ENCODE measurements around the gene NDST3. TPM values are rescaled to one million over a fixed set of nuclear protein-coding genes. Genes with fewer than 3 reads are reported as not detected.

NDST3 gene
- total RNA-seq, 1 donor from 2014 or later, result 5.7 TPM

DNA sequence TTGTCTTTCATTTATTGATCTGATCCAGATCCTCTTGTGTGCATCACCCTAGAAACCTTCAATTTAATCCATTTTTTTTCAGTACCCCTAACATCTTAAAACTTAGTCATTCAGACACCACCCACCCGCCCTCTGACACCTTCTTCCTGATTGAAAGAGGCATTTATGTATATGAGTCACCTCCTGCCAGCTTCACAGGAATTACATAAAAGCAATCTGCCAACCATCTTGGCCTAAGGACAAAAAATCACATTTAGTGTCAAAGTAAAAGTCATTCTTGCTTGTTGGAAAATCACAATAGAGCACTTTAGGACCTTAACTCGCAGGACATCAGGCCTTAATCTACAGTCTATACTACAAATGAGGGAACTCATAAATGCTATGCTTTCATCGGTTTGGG is 52.1 kb downstream of the NDST3 start:
- H3K27ac Mint-ChIP-seq (ENCODE audit: unreplicated experiment), result peak overlapping the region; percentile 85
- no peak for DNase-seq (ENCODE audit: low read depth, low spot score)

DNA sequence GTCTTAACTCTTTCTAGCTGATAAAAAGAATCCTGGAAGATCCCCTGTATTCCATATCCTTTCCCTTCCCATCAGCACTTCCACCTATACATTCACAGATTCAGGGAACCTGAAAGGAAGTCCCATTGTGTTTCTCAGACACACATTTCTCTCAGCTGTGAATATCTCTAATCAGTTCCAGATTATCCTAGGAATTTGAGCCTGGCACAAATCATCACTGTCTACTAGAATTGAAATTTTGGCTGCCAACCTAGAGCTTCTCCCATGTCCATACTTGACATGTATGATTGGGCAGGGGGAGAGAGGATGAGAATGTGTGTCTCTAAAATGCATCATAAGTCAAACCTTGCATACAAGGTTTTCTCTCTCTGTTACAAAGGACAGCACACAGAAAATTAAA is 53.1 kb downstream of the NDST3 start:
- DNase-seq (ENCODE audit: low read depth, low spot score), result no peak
- H3K27ac Mint-ChIP-seq (ENCODE audit: unreplicated experiment), result no peak overlapping the region

More for the DNA sequence above, 52.1 kb downstream of the NDST3 start:
- TF ChIP-seq, protein P1, sequence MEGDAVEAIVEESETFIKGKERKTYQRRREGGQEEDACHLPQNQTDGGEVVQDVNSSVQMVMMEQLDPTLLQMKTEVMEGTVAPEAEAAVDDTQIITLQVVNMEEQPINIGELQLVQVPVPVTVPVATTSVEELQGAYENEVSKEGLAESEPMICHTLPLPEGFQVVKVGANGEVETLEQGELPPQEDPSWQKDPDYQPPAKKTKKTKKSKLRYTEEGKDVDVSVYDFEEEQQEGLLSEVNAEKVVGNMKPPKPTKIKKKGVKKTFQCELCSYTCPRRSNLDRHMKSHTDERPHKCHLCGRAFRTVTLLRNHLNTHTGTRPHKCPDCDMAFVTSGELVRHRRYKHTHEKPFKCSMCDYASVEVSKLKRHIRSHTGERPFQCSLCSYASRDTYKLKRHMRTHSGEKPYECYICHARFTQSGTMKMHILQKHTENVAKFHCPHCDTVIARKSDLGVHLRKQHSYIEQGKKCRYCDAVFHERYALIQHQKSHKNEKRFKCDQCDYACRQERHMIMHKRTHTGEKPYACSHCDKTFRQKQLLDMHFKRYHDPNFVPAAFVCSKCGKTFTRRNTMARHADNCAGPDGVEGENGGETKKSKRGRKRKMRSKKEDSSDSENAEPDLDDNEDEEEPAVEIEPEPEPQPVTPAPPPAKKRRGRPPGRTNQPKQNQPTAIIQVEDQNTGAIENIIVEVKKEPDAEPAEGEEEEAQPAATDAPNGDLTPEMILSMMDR (conservative IDR thresholded peaks at IDR 0.05), result no peak
- no peaks in the 10 kb centered on the region for H3K27me3 Mint-ChIP-seq (ENCODE audit: low read depth)
- H3K36me3 Mint-ChIP-seq (ENCODE audit: low read depth), result peaks cover 8% of the 10 kb centered on the region
- peak overlapping the region; percentile 34 for H3K4me3 Mint-ChIP-seq
- peaks cover 6% of the 10 kb centered on the region for H3K9me3 Mint-ChIP-seq
- H3K4me1 Mint-ChIP-seq, result peaks cover 33% of the 10 kb centered on the region

DNA sequence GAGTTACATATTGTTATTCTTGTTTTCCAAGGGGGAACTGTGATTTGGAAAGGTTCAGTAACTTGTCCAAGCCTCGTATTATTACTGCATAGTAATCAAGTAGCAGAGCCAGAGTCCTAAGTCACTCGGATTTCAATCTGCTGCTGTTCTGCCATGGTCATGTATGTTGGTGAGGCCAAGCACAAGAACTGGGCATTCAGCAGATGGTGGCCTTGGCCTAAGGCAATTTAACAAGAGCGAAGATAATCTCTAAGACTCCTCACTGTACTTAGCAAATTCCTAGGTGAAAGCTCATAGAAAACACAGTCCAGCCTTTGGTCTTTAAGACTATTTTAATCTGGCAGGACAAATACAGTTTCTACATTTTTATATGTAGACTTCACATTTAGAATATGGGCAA is 64.8 kb downstream of the NDST3 start:
- Mint-ChIP-seq H3K4me1 (peaks cover 6% of the 10 kb centered on the region), H3K27me3 (ENCODE audit: low read depth) (no peaks in the 10 kb centered on the region), H3K36me3 (ENCODE audit: low read depth) (no peaks in the 10 kb centered on the region), H3K4me3 (no peak overlapping the region), H3K9me3 (peaks cover 2% of the 10 kb centered on the region), H3K27ac (ENCODE audit: unreplicated experiment) (no peak overlapping the region)
- TF ChIP-seq, protein P1 (conservative IDR thresholded peaks at IDR 0.05), result no peak
- no peak for DNase-seq (ENCODE audit: low read depth, low spot score)

More for the DNA sequence above, 53.1 kb downstream of the NDST3 start:
- no peak overlapping the region for H3K4me3 Mint-ChIP-seq
- H3K27me3 Mint-ChIP-seq (ENCODE audit: low read depth), result no peaks in the 10 kb centered on the region
- H3K36me3 Mint-ChIP-seq (ENCODE audit: low read depth), result peaks cover 8% of the 10 kb centered on the region
- H3K4me1 Mint-ChIP-seq, result peaks cover 27% of the 10 kb centered on the region
- TF ChIP-seq, protein P1 (conservative IDR thresholded peaks at IDR 0.05), result no peak
- peaks cover 6% of the 10 kb centered on the region for H3K9me3 Mint-ChIP-seq

DNA sequence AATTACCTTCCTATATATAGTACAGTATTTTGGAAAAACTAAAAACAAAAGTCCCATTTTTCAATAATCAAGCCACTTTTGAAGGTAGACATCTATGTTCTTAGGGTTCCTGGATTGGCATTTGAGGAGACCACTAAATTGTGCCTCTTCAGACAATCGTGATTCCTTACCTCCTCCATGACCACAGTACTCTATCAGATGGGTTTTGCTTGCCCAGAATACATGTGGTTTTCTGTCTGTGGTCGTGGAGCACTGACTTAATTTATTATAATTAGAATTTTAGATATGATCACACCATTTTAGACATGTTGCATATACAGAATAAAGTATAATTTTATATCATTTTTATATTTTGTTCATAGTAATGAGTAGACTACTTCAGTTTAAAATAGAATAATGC is 67.9 kb downstream of the NDST3 start:
- DNase-seq (ENCODE audit: low read depth, low spot score), result no peak

DNA sequence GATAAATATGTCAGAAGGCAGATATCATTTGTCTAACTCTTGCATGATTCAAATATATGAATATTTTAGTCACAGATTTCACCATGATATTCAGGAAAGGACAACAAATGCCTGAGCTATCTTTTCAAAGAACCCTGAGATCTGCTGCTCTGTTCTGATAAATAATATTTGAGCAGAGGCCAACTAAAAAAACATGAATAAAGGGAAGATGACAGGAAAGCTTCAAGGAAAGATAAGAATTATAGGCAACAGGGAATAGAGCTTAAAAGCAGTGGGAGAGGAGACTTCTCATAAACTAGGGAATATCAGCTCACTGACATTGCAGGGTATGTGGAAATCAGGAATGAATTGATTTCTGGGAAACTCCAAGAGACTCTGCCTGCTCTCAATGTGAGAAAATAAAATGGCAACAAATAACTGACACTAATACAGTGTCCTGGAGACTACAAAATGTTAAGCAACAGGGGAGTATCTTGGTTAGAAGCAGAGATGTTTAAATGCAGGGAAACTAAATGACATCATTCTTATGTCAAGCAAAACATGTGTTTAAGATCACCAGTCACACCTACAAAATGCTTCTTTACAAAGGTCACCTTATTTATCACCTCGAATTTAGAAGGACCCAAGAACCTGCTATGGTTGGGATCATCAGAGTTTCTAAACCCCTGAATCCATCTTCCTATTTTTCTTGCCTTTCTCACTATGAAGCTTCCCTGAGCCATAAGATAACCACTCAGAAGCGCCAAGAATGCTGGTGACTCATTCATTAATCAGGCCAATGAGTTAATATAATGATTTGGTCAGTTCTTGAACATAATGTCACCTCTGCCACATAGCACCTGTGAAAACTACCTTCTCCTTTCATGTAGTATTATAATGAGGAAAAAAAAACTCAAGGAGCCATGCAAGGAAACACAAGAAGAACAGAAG is 78.1 kb downstream of the NDST3 start:
- H3K4me3 Mint-ChIP-seq, result no peak overlapping the region
- no peak overlapping the region for H3K27ac Mint-ChIP-seq (ENCODE audit: unreplicated experiment)
- DNase-seq (ENCODE audit: low read depth, low spot score), result no peak
- H3K4me1 Mint-ChIP-seq, result no peaks in the 10 kb centered on the region
- peaks cover 6% of the 10 kb centered on the region for H3K36me3 Mint-ChIP-seq (ENCODE audit: low read depth)
- TF ChIP-seq, protein P1 (conservative IDR thresholded peaks at IDR 0.05), result no peak
- H3K27me3 Mint-ChIP-seq (ENCODE audit: low read depth), result no peaks in the 10 kb centered on the region
- H3K9me3 Mint-ChIP-seq, result peaks cover 3% of the 10 kb centered on the region

More for the DNA sequence above, 67.9 kb downstream of the NDST3 start:
- peaks cover 6% of the 10 kb centered on the region for H3K4me1 Mint-ChIP-seq
- no peaks in the 10 kb centered on the region for H3K36me3 Mint-ChIP-seq (ENCODE audit: low read depth)
- H3K9me3 Mint-ChIP-seq, result no peaks in the 10 kb centered on the region
- H3K27me3 Mint-ChIP-seq (ENCODE audit: low read depth), result no peaks in the 10 kb centered on the region
- no peak overlapping the region for H3K4me3 Mint-ChIP-seq
- TF ChIP-seq, protein P1 (conservative IDR thresholded peaks at IDR 0.05), result no peak
- H3K27ac Mint-ChIP-seq (ENCODE audit: unreplicated experiment), result no peak overlapping the region

All from neural crest cell (in vitro differentiated cells).